SK-N-SH (cell line): ENCODE measurements around the gene ZNF532.

ENCODE experiments used
- CHD2 ChIP-seq: fragments of 150-350 bp; IDR thresholded peaks from 2 replicates; pipeline ENCODE4 v1.6.1; 2018; ENCODE audit warnings: low read length; ENCODE audit not compliant: partially characterized antibody
- EP300 ChIP-seq, 2 experiments: IDR thresholded peaks; 2 replicates each; pipeline versions ENCODE4 v1.4.0 to v1.6.1; 2012; ENCODE audit warnings: borderline replicate concordance in 1 of 2, low read depth in 1 of 2, low read length in 1 of 2
- FOSL2 ChIP-seq: IDR thresholded peaks from 2 replicates; pipeline ENCODE4 v1.4.0; 2012; ENCODE audit warnings: low read depth, mild to moderate bottlenecking, moderate library complexity, borderline replicate concordance
- MEF2A ChIP-seq: IDR thresholded peaks from 2 replicates; pipeline ENCODE4 v1.4.0; 2012; ENCODE audit warnings: low read depth, borderline replicate concordance
- POLR2AphosphoS5 ChIP-seq: IDR thresholded peaks from 2 replicates; pipeline ENCODE4 v1.6.1; 2012; ENCODE audit warnings: low read depth, low read length
- SMC3 ChIP-seq: IDR thresholded peaks from 2 replicates; pipeline ENCODE4 v1.6.1; 2012; ENCODE audit warnings: low read depth, low read length, improper control_type of control experiment
- TAF1 ChIP-seq: IDR thresholded peaks from 2 replicates; pipeline ENCODE4 v1.6.1; 2012; ENCODE audit warnings: low read depth, mild to moderate bottlenecking, low read length, moderate library complexity, borderline replicate concordance
- YY1 ChIP-seq: IDR thresholded peaks from 2 replicates; pipeline ENCODE4 v1.4.0; 2012; ENCODE audit warnings: low read depth, mild to moderate bottlenecking
- TF ChIP-seq, protein P1 (sequence below): fragments of 200-600 bp; sonication (generic); IDR thresholded peaks from 2 replicates; pipeline ENCODE4 v1.6.1; 2017; ENCODE audit warnings: antibody characterized with exemption, mild to moderate bottlenecking, moderate library complexity
- TF ChIP-seq, protein P2 (sequence below): IDR thresholded peaks from 2 replicates; pipeline ENCODE4; 2012
- TF ChIP-seq, protein P3 (sequence below): IDR thresholded peaks from 2 replicates; pipeline ENCODE4 v1.4.0; 2012; ENCODE audit warnings: low read depth
- TF ChIP-seq, protein P4 (sequence below): IDR thresholded peaks from 2 replicates; pipeline ENCODE4 v1.4.0; 2012; ENCODE audit warnings: low read depth, borderline replicate concordance
- TF ChIP-seq, protein P5 (sequence below): IDR thresholded peaks from 2 replicates; pipeline ENCODE4 v1.6.1; 2012; ENCODE audit warnings: mild to moderate bottlenecking, low read depth, low read length, moderate library complexity

DNA sequence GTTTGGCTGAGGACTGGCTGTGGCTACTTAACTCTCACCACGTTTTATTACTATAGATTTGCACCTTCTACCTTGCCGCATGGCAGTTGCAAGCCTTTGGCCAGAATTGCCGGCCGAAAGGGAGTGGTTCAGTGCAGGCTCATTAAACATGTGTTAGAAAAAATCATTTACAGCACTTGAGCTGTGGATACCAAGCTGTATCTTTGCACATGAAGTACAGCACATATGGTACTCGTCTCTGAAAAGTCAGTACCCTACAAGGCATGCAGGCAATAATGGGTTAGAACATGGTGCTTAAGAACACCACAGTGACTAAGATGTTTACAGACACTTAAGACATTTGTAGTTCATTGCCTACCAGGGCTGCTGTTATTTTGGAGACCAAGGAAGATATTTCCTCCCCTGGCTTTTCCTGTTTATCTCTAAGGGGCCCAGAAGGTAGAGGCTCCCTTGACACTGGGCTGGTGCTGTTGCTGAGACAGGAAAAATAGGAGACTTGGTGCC lies 103.1 kb downstream of the ZNF532 start:
- TF ChIP-seq CHD2 (no peak), TAF1 (no peak), EP300 (IDR thresholded peaks at IDR 0.05; ENCODE audit: borderline replicate concordance in 1 of 2, low read depth in 1 of 2, low read length in 1 of 2) (no peak), POLR2AphosphoS5 (no peak), MEF2A (no peak), YY1 (no peak), FOSL2 (no peak), SMC3 (no peak)
- TF ChIP-seq, protein P1, sequence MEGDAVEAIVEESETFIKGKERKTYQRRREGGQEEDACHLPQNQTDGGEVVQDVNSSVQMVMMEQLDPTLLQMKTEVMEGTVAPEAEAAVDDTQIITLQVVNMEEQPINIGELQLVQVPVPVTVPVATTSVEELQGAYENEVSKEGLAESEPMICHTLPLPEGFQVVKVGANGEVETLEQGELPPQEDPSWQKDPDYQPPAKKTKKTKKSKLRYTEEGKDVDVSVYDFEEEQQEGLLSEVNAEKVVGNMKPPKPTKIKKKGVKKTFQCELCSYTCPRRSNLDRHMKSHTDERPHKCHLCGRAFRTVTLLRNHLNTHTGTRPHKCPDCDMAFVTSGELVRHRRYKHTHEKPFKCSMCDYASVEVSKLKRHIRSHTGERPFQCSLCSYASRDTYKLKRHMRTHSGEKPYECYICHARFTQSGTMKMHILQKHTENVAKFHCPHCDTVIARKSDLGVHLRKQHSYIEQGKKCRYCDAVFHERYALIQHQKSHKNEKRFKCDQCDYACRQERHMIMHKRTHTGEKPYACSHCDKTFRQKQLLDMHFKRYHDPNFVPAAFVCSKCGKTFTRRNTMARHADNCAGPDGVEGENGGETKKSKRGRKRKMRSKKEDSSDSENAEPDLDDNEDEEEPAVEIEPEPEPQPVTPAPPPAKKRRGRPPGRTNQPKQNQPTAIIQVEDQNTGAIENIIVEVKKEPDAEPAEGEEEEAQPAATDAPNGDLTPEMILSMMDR = no peak
- TF ChIP-seq, protein P2, sequence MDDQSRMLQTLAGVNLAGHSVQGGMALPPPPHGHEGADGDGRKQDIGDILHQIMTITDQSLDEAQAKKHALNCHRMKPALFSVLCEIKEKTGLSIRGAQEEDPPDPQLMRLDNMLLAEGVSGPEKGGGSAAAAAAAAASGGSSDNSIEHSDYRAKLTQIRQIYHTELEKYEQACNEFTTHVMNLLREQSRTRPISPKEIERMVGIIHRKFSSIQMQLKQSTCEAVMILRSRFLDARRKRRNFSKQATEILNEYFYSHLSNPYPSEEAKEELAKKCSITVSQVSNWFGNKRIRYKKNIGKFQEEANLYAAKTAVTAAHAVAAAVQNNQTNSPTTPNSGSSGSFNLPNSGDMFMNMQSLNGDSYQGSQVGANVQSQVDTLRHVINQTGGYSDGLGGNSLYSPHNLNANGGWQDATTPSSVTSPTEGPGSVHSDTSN = no peak
- TF ChIP-seq, protein P3, sequence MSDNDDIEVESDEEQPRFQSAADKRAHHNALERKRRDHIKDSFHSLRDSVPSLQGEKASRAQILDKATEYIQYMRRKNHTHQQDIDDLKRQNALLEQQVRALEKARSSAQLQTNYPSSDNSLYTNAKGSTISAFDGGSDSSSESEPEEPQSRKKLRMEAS = no peak
- TF ChIP-seq, protein P4, sequence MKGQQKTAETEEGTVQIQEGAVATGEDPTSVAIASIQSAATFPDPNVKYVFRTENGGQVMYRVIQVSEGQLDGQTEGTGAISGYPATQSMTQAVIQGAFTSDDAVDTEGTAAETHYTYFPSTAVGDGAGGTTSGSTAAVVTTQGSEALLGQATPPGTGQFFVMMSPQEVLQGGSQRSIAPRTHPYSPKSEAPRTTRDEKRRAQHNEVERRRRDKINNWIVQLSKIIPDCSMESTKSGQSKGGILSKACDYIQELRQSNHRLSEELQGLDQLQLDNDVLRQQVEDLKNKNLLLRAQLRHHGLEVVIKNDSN = no peak
- TF ChIP-seq, protein P5, sequence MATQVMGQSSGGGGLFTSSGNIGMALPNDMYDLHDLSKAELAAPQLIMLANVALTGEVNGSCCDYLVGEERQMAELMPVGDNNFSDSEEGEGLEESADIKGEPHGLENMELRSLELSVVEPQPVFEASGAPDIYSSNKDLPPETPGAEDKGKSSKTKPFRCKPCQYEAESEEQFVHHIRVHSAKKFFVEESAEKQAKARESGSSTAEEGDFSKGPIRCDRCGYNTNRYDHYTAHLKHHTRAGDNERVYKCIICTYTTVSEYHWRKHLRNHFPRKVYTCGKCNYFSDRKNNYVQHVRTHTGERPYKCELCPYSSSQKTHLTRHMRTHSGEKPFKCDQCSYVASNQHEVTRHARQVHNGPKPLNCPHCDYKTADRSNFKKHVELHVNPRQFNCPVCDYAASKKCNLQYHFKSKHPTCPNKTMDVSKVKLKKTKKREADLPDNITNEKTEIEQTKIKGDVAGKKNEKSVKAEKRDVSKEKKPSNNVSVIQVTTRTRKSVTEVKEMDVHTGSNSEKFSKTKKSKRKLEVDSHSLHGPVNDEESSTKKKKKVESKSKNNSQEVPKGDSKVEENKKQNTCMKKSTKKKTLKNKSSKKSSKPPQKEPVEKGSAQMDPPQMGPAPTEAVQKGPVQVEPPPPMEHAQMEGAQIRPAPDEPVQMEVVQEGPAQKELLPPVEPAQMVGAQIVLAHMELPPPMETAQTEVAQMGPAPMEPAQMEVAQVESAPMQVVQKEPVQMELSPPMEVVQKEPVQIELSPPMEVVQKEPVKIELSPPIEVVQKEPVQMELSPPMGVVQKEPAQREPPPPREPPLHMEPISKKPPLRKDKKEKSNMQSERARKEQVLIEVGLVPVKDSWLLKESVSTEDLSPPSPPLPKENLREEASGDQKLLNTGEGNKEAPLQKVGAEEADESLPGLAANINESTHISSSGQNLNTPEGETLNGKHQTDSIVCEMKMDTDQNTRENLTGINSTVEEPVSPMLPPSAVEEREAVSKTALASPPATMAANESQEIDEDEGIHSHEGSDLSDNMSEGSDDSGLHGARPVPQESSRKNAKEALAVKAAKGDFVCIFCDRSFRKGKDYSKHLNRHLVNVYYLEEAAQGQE = no peak
